Fibroblast of the aortic adventitia (primary cell): Measurements from ENCODE around the gene SLC9A9. TPM values are rescaled to one million over a fixed set of nuclear protein-coding genes. Genes with fewer than 3 reads are reported as not detected.

Source experiments
- DNase-seq: peaks from one replicate; pipeline ENCODE4 v3.0.0-alpha.2; 2010; ENCODE audit warnings: low read depth
- H3K4me3 ChIP-seq: 2 replicates; pipeline ENCODE4 v1.5.1; 2011; ENCODE audit warnings: low read depth, mild to moderate bottlenecking, control low read depth, low read length, moderate library complexity
- total RNA-seq: library from RNA; depleted of rRNA; stranded (reverse); fragments of >200 nt; gene quantifications from 2 replicates; pipeline ENCODE4 v1.2.3, GENCODE V29; 2012; ENCODE audit warnings: low replicate concordance
- TF ChIP-seq, protein P1 (sequence below): IDR thresholded peaks from 2 replicates; pipeline ENCODE4 v1.5.1; 2011; ENCODE audit warnings: mild to moderate bottlenecking, low read length, control low read depth, inconsistent platforms; ENCODE audit not compliant: insufficient read depth

Gene SLC9A9
- total RNA-seq, 1 donor = 23.8 TPM

DNA sequence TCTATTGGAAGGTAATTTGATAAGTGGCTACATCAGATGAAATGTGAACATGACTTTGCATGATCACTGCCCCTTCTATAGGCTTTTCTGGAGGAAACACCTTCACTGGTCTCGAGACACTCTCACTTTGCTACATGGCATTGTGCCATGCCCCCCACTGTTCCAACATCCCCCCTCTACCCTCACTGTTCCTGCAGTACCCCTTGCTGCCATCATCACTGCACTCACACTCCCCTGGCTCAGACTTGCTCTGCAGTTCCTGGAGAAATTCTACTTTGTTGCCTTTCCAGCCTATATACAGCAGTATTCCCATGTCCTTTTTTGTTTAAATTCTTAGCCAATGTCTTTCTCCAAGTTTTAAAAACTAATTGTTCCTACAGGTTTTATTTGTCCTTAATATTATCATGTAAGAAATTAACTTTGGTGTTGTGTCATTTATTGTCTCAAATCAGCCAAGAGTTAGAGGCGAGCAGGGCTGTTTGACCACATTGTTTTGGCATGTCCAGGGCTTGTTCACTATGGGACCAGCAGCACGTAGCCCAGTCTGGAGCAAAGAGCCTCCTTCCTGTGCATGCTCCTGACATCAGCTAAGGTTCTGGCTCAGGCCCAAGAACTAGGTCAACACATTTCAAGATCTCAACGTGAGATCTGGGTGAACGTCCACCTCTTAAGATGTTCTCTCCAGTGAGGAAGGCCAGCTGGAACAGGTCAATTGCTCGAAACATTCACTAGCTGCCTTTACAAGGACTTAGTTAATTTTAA is 246.4 kb downstream of the SLC9A9 start:
- TF ChIP-seq, protein P1, sequence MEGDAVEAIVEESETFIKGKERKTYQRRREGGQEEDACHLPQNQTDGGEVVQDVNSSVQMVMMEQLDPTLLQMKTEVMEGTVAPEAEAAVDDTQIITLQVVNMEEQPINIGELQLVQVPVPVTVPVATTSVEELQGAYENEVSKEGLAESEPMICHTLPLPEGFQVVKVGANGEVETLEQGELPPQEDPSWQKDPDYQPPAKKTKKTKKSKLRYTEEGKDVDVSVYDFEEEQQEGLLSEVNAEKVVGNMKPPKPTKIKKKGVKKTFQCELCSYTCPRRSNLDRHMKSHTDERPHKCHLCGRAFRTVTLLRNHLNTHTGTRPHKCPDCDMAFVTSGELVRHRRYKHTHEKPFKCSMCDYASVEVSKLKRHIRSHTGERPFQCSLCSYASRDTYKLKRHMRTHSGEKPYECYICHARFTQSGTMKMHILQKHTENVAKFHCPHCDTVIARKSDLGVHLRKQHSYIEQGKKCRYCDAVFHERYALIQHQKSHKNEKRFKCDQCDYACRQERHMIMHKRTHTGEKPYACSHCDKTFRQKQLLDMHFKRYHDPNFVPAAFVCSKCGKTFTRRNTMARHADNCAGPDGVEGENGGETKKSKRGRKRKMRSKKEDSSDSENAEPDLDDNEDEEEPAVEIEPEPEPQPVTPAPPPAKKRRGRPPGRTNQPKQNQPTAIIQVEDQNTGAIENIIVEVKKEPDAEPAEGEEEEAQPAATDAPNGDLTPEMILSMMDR = no peak
- DNase-seq = peak; percentile 58

DNA sequence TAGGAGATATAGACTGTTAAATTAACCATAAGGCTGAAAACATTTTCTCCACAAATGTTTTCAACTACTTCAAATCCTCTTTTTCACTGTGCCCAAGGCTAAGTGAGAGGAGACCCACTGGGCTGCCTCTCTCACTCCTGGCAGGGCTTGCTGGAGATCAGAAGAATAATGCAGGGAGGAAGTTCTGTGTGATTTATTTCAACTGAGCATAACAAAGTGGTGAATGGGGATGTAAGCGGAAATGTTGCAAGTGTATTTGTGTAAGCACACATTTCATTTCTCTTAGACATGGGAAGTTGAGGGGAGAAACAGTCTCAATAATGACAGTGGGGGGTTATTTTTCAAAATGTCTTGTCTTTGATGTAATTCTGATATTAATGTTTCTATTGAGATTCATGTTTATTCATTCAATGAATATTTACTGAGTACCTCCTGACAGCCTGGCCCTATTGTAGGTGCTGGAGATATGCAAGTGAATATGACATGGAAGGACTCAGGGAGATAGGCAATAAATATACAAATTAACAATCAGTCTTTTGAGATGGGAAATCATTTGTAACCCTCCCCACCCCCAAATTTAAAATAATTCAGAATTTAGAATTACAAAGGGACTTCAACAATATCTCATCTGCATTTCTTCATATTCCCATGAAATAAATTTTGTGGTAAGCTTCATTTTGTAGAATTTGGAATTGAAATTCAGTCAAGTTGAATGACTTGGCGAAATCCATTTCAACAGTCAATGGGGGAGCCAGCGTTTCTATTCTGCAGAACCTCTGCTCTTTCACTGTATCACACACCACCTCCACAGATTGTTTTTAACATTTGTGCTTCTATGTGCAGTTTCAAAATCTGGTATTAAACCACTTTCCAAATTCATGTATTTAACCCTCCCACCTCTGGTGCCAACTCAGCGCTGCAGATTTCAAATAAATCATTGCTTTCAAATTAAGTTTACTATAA is 247.2 kb downstream of the SLC9A9 start:
- TF ChIP-seq, protein P1 = no peak
- peak; percentile 27 for DNase-seq
- H3K4me3 ChIP-seq = no peak overlapping the region

More for the DNA sequence above, 246.4 kb downstream of the SLC9A9 start:
- no peak overlapping the region for H3K4me3 ChIP-seq

DNA sequence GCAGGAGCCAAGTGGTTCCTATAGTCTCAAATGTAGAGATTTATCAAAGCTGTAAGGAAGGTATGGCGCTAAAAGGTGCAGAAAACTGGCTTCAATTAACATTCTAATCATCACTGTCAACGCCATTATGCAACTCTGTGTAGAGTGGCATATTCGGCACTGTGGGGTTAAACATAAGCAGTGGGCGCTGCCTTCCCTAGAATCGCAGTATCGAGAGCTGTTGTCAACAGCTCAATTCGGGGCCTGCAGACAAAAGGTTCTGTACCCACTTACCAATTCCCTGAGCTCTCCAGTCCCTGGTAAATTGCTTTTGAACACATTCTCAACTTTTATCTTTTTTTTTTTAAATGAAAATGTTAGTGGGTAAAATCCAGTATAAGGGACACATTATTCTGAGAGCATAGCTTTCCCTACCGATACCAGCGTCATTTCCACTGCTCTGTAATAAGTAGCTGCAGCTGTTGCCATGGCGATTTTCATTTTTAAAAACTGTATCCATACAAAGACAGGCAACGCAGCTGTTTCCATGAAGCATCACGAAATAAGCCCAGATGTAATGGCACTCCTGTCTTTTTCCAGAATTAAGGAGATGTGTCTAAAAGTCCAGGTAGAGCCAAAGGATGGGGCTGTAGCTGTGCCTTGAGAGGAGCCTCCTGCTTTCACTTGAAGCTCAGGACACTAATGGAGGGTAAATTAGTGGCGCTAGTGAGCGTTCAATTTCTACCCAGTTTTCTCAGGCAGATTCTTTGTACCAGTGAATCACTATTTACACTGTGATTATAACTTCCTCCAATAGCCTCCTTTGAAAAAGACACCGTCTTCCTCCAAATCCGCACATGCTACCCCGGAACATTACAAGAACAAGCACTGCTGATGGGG is 250.3 kb downstream of the SLC9A9 start:
- TF ChIP-seq, protein P1 = no peak
- DNase-seq = no peak
- H3K4me3 ChIP-seq = no peak overlapping the region

DNA sequence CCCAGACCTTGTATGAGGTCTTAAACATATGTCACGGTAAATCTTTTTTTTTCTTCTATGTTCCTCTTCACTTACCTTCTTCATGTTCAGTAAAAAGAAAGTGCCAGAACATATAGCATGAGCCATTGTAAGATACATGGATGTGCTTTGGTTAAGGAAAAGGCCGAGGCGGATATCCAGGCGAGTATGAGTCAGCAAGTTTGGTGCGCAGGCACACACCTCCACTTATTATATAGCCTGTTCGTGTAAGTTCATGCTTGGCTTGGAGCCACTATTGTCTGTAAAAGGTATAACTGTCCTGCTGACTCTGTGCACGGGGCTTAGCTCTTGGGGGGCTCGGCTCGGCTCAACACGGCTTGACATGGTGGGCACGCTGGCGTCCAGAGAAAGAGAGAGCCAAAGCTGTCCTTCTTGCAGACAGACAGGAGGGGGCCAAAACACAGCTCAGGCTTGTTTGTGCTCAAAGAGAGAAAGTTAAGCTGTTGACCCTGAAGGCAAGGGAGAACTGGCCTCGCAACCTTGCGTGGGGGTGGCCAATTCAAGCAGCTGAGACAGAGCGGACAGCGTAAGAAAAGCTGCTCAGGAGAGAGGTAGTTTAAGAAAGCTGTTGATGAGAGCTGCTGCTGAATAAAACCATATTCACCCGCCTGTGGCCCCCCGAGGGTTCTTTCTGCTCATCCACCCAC is 251.2 kb downstream of the SLC9A9 start:
- no peak for DNase-seq
- TF ChIP-seq, protein P1 = no peak
- H3K4me3 ChIP-seq = no peak overlapping the region

DNA sequence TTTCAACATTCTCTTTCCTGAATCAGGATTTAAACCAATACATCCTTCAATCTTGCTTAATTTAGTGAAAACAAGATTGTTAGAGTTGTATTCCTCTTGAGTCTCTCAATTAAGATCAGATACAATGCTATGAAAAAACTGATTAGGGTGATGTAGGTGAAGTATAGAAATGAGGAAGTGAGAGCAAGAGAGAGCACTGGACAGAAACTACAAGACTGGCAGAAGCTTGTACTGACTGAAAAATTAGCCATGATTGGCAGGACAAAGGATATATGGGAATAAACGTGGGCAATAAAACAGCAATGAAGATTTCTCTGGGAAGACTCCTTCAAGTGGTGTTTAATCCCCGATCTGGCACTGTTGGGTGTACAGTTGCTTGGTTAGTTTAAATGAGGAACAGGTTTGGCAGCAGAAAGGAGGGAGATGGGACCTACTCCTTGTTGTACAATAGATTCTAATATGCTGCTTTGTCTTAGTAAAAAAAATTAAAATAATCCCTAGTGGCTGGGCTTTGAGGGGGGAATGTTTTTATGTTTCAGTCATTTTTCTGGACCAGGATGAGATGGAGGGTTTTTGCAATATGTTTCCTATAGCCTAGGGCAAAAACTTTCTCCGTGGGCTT is 252.7 kb downstream of the SLC9A9 start:
- TF ChIP-seq, protein P1 = no peak
- DNase-seq = no peak
- no peak overlapping the region for H3K4me3 ChIP-seq

DNA sequence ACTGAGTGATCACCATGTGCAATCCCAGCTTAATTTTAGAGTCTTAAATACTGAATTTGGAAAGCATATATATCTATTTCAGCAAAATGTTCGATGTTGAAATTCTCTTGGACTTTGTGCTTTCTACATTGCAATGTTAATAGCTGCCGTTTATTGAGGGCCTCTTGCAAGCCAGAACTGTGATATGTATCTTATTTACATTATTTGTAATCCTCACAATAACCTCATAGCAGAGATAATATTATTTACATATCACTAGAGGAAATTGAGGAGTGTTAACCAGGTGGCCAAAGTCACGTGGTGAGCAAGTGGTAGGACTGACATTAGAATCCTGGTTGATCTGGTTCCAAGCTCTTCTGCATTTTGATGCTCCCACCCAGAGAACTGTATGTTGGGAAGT is 254.1 kb downstream of the SLC9A9 start:
- TF ChIP-seq, protein P1 = no peak
- H3K4me3 ChIP-seq = no peak overlapping the region
- no peak for DNase-seq
